ENCODE results near the gene ZNF318. TPM values are rescaled to one million over a fixed set of nuclear protein-coding genes. Genes with fewer than 3 reads are reported as not detected.

The ZNF318 gene
- total RNA-seq, 1 donor from 2014 or later: 17.6 TPM

DNA sequence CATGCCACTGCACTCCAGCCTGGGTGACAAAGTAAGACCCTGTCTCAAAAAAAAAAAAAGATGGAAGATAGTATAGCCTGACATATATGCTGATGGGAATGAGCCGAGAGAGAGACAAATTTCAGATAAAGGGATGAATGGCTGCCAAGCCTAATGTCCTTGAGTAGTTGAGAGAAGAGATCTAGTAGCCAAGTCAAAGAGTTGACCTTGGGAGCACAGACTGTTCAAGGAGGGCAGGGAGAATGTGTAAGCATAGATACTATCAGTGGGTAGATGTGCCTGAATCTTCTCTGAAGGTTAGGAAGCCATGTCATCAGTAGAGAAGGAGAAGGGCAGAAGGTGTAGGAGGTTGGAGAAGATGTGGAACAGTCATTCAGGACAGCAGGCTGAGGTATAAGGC is 37.8 kb upstream of the ZNF318 start:
- Mint-ChIP-seq H3K27ac (peak overlapping the region; percentile 26), H3K9me3 (no peaks in the 10 kb centered on the region), H3K4me3 (no peak overlapping the region), H3K36me3 (no peaks in the 10 kb centered on the region), H3K4me1 (no peaks in the 10 kb centered on the region), H3K27me3 (ENCODE audit: insufficient read depth, low read depth) (peaks cover 12% of the 10 kb centered on the region)
- Histone ChIP-seq H3K79me2 (ENCODE audit: low read depth) (no peaks in the 10 kb centered on the region), H3K36me3 (no peaks in the 10 kb centered on the region), H3K27me3 (peaks cover 21% of the 10 kb centered on the region), H3K4me1 (no peaks in the 10 kb centered on the region), H3K9ac (no peak overlapping the region), H3K4me2 (no peak overlapping the region), H3K9me3 (ENCODE audit: low read depth) (no peaks in the 10 kb centered on the region), H3K27ac (no peak overlapping the region), H3K4me3 (no peak overlapping the region), H2AFZ (replicated peaks) (no peak overlapping the region), H3F3A (ENCODE audit: low read depth) (no peaks in the 10 kb centered on the region), H4K20me1 (ENCODE audit: low read depth) (no peaks in the 10 kb centered on the region)
- TF ChIP-seq EZH2phosphoT487 (IDR thresholded peaks at IDR 0.05) (no peak), EZH2 (IDR thresholded peaks at IDR 0.05) (no peak)
- TF ChIP-seq, protein P1, sequence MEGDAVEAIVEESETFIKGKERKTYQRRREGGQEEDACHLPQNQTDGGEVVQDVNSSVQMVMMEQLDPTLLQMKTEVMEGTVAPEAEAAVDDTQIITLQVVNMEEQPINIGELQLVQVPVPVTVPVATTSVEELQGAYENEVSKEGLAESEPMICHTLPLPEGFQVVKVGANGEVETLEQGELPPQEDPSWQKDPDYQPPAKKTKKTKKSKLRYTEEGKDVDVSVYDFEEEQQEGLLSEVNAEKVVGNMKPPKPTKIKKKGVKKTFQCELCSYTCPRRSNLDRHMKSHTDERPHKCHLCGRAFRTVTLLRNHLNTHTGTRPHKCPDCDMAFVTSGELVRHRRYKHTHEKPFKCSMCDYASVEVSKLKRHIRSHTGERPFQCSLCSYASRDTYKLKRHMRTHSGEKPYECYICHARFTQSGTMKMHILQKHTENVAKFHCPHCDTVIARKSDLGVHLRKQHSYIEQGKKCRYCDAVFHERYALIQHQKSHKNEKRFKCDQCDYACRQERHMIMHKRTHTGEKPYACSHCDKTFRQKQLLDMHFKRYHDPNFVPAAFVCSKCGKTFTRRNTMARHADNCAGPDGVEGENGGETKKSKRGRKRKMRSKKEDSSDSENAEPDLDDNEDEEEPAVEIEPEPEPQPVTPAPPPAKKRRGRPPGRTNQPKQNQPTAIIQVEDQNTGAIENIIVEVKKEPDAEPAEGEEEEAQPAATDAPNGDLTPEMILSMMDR (IDR thresholded peaks at IDR 0.05): no peak
- no peak for DNase-seq (ENCODE audit: low spot score)

- no peak overlapping the region for H3K27ac ChIP-seq
- Mint-ChIP-seq H3K36me3 (no peaks in the 10 kb centered on the region), H3K27ac (no peak overlapping the region), H3K27me3 (ENCODE audit: insufficient read depth, low read depth) (peaks cover 12% of the 10 kb centered on the region), H3K4me3 (no peak overlapping the region), H3K4me1 (no peaks in the 10 kb centered on the region), H3K9me3 (no peaks in the 10 kb centered on the region)
- no peak for DNase-seq (ENCODE audit: low spot score)
- no peaks in the 10 kb centered on the region for H4K20me1 ChIP-seq (ENCODE audit: low read depth)
- no peak overlapping the region for H3K9ac ChIP-seq
- H3K4me1 ChIP-seq: no peaks in the 10 kb centered on the region
- peaks cover 16% of the 10 kb centered on the region for H3K27me3 ChIP-seq
- TF ChIP-seq EZH2 (IDR thresholded peaks at IDR 0.05): no peak
- TF ChIP-seq EZH2phosphoT487 (IDR thresholded peaks at IDR 0.05): no peak
- TF ChIP-seq, protein P1 (IDR thresholded peaks at IDR 0.05): no peak
- no peak overlapping the region for H3K4me2 ChIP-seq
- H3K36me3 ChIP-seq: no peaks in the 10 kb centered on the region
- no peaks in the 10 kb centered on the region for H3K9me3 ChIP-seq (ENCODE audit: low read depth)
- no peak overlapping the region for H3K4me3 ChIP-seq
- H3K79me2 ChIP-seq (ENCODE audit: low read depth): no peaks in the 10 kb centered on the region
- H3F3A ChIP-seq (ENCODE audit: low read depth): no peaks in the 10 kb centered on the region
- H2AFZ ChIP-seq (replicated peaks): no peak overlapping the region
Observed at GRCh38 chr6:43405354-43405753, 35.9 kb upstream of the ZNF318 start.

DNA sequence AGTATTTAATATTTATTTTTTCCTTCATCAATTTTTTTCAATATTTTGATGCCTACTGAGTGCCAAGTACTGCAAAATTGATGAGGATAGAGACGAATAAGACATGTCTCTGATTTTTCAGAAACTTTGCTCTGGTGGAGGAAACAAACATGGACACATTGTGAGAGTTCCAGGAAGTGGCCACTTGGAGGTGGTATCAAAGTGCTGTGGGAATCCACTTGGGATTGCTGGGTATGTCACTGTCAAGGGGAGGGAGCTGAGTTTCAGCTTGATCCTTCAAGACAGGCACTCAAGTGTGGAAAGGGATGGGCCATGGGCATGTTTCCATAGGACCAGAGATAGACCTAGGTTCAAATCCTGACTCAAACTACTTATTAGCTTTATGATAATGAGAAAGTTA is 33.4 kb upstream of the ZNF318 start:
- H3K4me1 ChIP-seq: no peaks in the 10 kb centered on the region
- H3K27ac ChIP-seq: no peak overlapping the region
- Mint-ChIP-seq H3K4me1 (no peaks in the 10 kb centered on the region), H3K4me3 (no peak overlapping the region), H3K9me3 (no peaks in the 10 kb centered on the region), H3K36me3 (no peaks in the 10 kb centered on the region), H3K27me3 (ENCODE audit: insufficient read depth, low read depth) (peaks cover 12% of the 10 kb centered on the region), H3K27ac (no peak overlapping the region)
- no peaks in the 10 kb centered on the region for H3K9me3 ChIP-seq (ENCODE audit: low read depth)
- H3K4me3 ChIP-seq: no peak overlapping the region
- H2AFZ ChIP-seq (replicated peaks): no peak overlapping the region
- H3K9ac ChIP-seq: no peak overlapping the region
- H3K36me3 ChIP-seq: no peaks in the 10 kb centered on the region
- no peaks in the 10 kb centered on the region for H4K20me1 ChIP-seq (ENCODE audit: low read depth)
- no peaks in the 10 kb centered on the region for H3K79me2 ChIP-seq (ENCODE audit: low read depth)
- DNase-seq (ENCODE audit: low spot score): no peak
- peaks cover 16% of the 10 kb centered on the region for H3K27me3 ChIP-seq
- TF ChIP-seq EZH2phosphoT487 (IDR thresholded peaks at IDR 0.05) (no peak), EZH2 (IDR thresholded peaks at IDR 0.05) (no peak)
- TF ChIP-seq, protein P1 (IDR thresholded peaks at IDR 0.05): no peak
- H3F3A ChIP-seq (ENCODE audit: low read depth): no peaks in the 10 kb centered on the region
- no peak overlapping the region for H3K4me2 ChIP-seq

Data from neural progenitor cell (in vitro differentiated cells).